Transverse colon (tissue), 4 donors: ENCODE results near the gene ROMO1. TPM values are rescaled to one million over a fixed set of nuclear protein-coding genes. Genes with fewer than 3 reads are reported as not detected.
"Not testable (repeated sequence)": the region's sequence is repeated elsewhere in the genome, so short reads cannot be mapped to it uniquely, and the experiment has no call there.

ENCODE experiments used
- DNase-seq: peaks from one replicate; pipeline ENCODE4 v3.0.0-alpha.2; 2019
- H3K27ac ChIP-seq, 4 donors: fragments of 200-600 bp; sonication (generic); 2 replicates each; pipeline ENCODE4 v1.5.1; 2016 to 2018; ENCODE audit warnings: inconsistent platforms in 4 of 4
- H3K27me3 ChIP-seq: fragments of 200-600 bp; sonication (generic); 2 replicates; pipeline ENCODE4 v1.5.1; 2017; ENCODE audit warnings: inconsistent platforms
- H3K36me3 ChIP-seq, 4 donors: fragments of 200-600 bp; sonication (generic); 2 replicates each; pipeline ENCODE4 v1.5.1; 2017 to 2019; ENCODE audit warnings: inconsistent platforms in 4 of 4
- H3K4me1 ChIP-seq, 4 donors: fragments of 200-600 bp; sonication (generic); 2 replicates each; pipeline ENCODE4 v1.5.1; 2017 to 2020; ENCODE audit warnings: inconsistent platforms in 4 of 4
- H3K4me3 ChIP-seq, 4 donors: fragments of 200-600 bp; sonication (generic); 1 replicate in 1 of 4; 2 replicates in 3 of 4; pipeline versions ENCODE4 v1.5.1 to v1.6.1; 2017 to 2019; ENCODE audit warnings: inconsistent platforms in 4 of 4
- H3K9me3 ChIP-seq, 2 donors: fragments of 200-600 bp; sonication (generic); 2 replicates each; pipeline ENCODE4 v1.5.1; 2017 to 2019; ENCODE audit warnings: inconsistent platforms in 2 of 2
- CTCF ChIP-seq, 5 experiments: fragments of 200-600 bp in 3 of 5; fragments of 450-650 bp in 2 of 5; sonication (generic) in 3 of 5; IDR thresholded peaks; 1 replicate in 2 of 5; 2 replicates in 3 of 5; pipeline ENCODE4 v1.5.1; 2016 to 2017; ENCODE audit warnings: antibody characterized with exemption in 5 of 5, inconsistent platforms in 3 of 5, mild to moderate bottlenecking in 2 of 5, moderate library complexity in 1 of 5
- EP300 ChIP-seq: sonication (generic); formaldehyde crosslinking; IDR thresholded peaks from one replicate; pipeline ENCODE4 v1.6.1; 2017; ENCODE audit warnings: antibody characterized with exemption, low read depth
- POLR2A ChIP-seq: fragments of 450-650 bp; IDR thresholded peaks from one replicate; pipeline ENCODE4 v1.6.1; 2016; ENCODE audit warnings: antibody characterized with exemption, mild to moderate bottlenecking, moderate library complexity
- POLR2AphosphoS5 ChIP-seq, 3 donors: sonication (generic); formaldehyde crosslinking; IDR thresholded peaks; one replicate each; pipeline ENCODE4 v1.6.1; 2016; ENCODE audit warnings: antibody characterized with exemption in 3 of 3
- WGBS, 2 donors: methylation state at CpG; one replicate each; pipeline ENCODE4 v1.1.5; 2018; ENCODE audit warnings: low coverage in 1 of 2; 5-methylcytosine and 5-hydroxymethylcytosine counted together
- in situ Hi-C, 4 donors: fragments of 200-750 bp; cut with MboI; loops; one replicate each; pipeline versions ENCODE4 v1.15.0 to v1.15.1; 2017; ENCODE audit warnings: low sequenced_read_pairs in 3 of 4, low pct_ligation_motif_present in 1 of 4, low pct_unique_long_range_greater_than_20kb in 1 of 4
- intact Hi-C: fragments of 100-400 bp; cut with DNase I; formaldehyde crosslinking; loops from one replicate; pipeline ENCODE4 v1.15.1; 2023; ENCODE audit warnings: low total_unique reads
- total RNA-seq, 4 donors: library from RNA; depleted of rRNA; stranded (reverse); fragments of >200 nt; gene quantifications; one replicate each; pipeline ENCODE4 v1.1.0, GENCODE V29; 2016

The ROMO1 gene
- total RNA-seq, 4 donors from 2014 or later, result 114 to 416 (median 182) TPM

DNA sequence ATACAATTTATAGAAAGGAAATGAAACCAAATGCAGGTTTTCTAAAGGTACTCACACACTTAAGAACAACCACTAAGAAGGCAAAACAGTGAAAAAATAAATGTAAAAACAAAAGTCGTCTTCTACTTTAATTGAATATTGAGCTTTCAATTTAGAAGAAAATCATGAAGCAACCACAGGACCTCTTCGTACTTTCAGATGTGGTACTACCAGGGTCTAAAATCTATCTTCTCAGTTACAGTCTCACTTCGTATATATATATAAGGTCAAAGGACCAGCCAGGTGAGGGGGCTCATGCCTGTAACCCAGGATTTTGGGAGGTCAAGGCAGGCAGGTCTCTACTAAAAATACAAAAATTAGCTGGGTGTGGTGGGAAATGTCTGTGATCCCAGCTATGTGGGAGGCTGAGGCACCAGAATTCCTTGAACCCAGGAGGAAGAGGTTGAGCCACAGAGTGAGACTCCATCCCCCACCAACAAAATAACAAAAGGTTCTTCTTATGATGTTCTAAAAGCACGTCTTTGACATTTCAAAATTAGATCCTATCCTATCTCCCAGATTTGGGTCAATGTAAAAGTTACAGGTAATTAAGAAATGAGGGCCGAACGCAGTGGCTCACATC, 12.5 kb downstream of the ROMO1 start:
- H3K4me3 ChIP-seq, result no peak overlapping the region
- H3K27me3 ChIP-seq, result no peaks in the 10 kb centered on the region
- no peaks in the 10 kb centered on the region for H3K9me3 ChIP-seq
- no peak for TF ChIP-seq CTCF (IDR thresholded peaks at IDR 0.05)
- no peak for TF ChIP-seq POLR2AphosphoS5 (IDR thresholded peaks at IDR 0.05)
- TF ChIP-seq POLR2A, result no peak
- no peak for TF ChIP-seq EP300
- in situ Hi-C loops (loop anchor here in 2 of 4 donors (25.0 kb wide), 1 partner anchor 176 kb away; no protein-coding TSS in a partner anchor), intact Hi-C loops (no loop called here)
- H3K27ac ChIP-seq, result no peak overlapping the region
- 74 to 80% methylated on average over 2 to 6 of the region's 6 CpGs for WGBS, 2 donors
- H3K4me1 ChIP-seq, result peaks cover 0 to 32% (median 8%) of the 10 kb centered on the region in 4 donors
- DNase-seq, result no peak
- H3K36me3 ChIP-seq, result peaks cover 0 to 96% (median 46%) of the 10 kb centered on the region in 4 donors

DNA sequence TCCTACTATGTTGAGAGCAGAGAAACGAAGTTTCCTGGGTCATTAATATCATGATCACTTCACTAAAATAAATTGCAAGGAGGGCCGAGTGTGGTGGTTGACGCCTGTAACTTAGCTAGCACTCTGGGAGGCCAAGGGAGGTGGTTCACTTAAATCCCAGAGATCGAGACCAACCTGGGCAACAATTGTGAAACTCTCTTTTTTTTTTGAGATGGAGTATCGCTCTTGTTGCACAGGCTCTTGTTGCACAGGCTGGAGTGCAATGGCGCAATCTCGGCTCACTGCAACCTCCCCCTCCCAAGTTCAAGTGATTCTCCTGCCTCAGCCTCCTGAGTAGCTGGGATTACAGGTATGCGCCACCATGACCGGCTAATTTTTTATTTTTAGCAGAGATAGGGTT, 13.9 kb downstream of the ROMO1 start:
- DNase-seq, intact Hi-C loops, H3K4me3 ChIP-seq, H3K27ac ChIP-seq, H3K27me3 ChIP-seq, H3K9me3 ChIP-seq: not testable (repeated sequence)
- Histone ChIP-seq H3K4me1 (peaks cover 0 to 32% (median 8%) of the 10 kb centered on the region in 4 donors), H3K36me3 (peaks cover 0 to 96% (median 47%) of the 10 kb centered on the region in 4 donors)
- WGBS, 2 donors, result 88% methylated on average over 9 of the region's 9 CpGs; no CpG with 5 or more reads in 1 of the 2 donors
- in situ Hi-C loops, result loop anchor here in 2 of 4 donors (25.0 kb wide), 1 partner anchor 174 kb away; no protein-coding TSS in a partner anchor

DNA sequence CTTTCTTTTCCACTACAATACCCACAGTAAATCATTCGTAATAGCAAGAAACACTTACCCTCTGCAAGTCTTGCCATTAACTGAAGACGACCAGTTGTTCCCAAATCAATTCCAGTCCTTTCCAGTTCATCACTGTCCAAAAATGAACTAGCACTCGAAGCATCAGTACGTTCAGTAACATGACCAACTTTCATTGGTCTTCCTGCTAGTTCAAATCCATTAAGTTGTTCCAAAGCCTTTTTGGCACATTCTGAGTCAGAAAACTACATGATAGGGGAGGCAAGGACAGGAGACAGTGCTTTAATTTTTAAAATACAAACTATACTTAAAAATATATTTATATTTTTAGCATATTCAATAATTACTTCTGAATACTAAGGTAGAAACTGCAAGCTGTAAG, 14.9 kb downstream of the ROMO1 start:
- DNase-seq, result no peak

GRCh38 chr20:35715652-35716051, 16.4 kb downstream of the ROMO1 start:
- in situ Hi-C loops, result loop anchor here in 2 of 4 donors (25.0 kb wide), 1 partner anchor 172 kb away; no protein-coding TSS in a partner anchor

More for the DNA sequence above, 14.9 kb downstream of the ROMO1 start:
- Histone ChIP-seq H3K36me3 (peaks cover 0 to 96% (median 48%) of the 10 kb centered on the region in 4 donors), H3K4me3 (no peak overlapping the region), H3K9me3 (no peaks in the 10 kb centered on the region), H3K27me3 (no peaks in the 10 kb centered on the region), H3K27ac (no peak overlapping the region), H3K4me1 (peaks cover 0 to 26% (median 7%) of the 10 kb centered on the region in 4 donors)
- in situ Hi-C loops, result loop anchor here in 2 of 4 donors (25.0 kb wide), 1 partner anchor 173 kb away; no protein-coding TSS in a partner anchor
- WGBS, 2 donors, result 67 to 70% methylated on average over 3 to 4 of the region's 4 CpGs
- intact Hi-C loops, result no loop called here
- TF ChIP-seq CTCF (IDR thresholded peaks at IDR 0.05) (no peak), POLR2A (no peak), POLR2AphosphoS5 (IDR thresholded peaks at IDR 0.05) (no peak)

More at GRCh38 chr20:35715652-35716051, 16.4 kb downstream of the ROMO1 start:
- TF ChIP-seq POLR2AphosphoS5 (IDR thresholded peaks at IDR 0.05) (no peak), POLR2A (no peak), EP300 (no peak), CTCF (IDR thresholded peaks at IDR 0.05) (no peak)
- intact Hi-C loops, result no loop called here
- Histone ChIP-seq H3K9me3 (no peaks in the 10 kb centered on the region), H3K27ac (no peak overlapping the region), H3K27me3 (no peaks in the 10 kb centered on the region), H3K4me3 (no peak overlapping the region), H3K36me3 (peaks cover 0 to 98% (median 52%) of the 10 kb centered on the region in 4 donors), H3K4me1 (peaks cover 0 to 11% (median 2%) of the 10 kb centered on the region in 4 donors)
- DNase-seq, result no peak
- WGBS, 2 donors, result 81 to 100% methylated on average over 2 of the region's 2 CpGs
